Measurements from ENCODE around the gene SLC22A7. TPM values are rescaled to one million over a fixed set of nuclear protein-coding genes. Genes with fewer than 3 reads are reported as not detected.

SLC22A7 gene
- total and polyA plus RNA-seq, 2 experiments from 2014 or later, result 0.31 TPM; not detected in 1

DNA sequence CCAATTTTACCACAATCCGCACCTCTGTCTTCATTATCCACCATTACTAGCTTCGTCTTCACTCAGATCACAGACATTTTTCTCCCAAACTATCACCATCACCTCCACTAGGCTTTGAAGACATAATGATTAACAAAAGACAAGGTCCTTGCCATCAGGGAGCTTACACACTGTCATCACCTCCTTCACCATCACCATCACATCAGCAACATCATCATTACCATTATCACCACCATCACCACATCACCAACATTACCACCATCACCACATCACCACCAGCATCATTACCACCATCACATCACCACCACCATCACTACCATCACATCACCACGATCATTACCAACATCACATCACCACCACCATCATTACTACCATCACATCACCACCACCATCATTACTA lies 4.4 kb upstream of the SLC22A7 start:
- Mint-ChIP-seq H3K27ac (no peak overlapping the region), H3K9me3 (no peaks in the 10 kb centered on the region), H3K4me3 (no peak overlapping the region), H3K27me3 (ENCODE audit: insufficient read depth, low read depth, poor library complexity) (peaks cover 5% of the 10 kb centered on the region), H3K4me1 (peaks cover under 1% of the 10 kb centered on the region; the same call in 2 of the 3 replicates), H3K36me3 (ENCODE audit: low read depth) (no peaks in the 10 kb centered on the region)
- Histone ChIP-seq H3K27ac (ENCODE audit: low read depth) (no peak overlapping the region), H3K36me3 (ENCODE audit: insufficient read depth) (no peaks in the 10 kb centered on the region), H3K4me1 (ENCODE audit: insufficient read depth) (no peaks in the 10 kb centered on the region), H3F3A (replicated peaks; ENCODE audit: low read depth) (no peaks in the 10 kb centered on the region), H3K4me2 (no peak overlapping the region), H2AFZ (no peak overlapping the region), H3K4me3 (no peak overlapping the region), H3K27me3 (ENCODE audit: insufficient read depth) (no peaks in the 10 kb centered on the region), H4K20me1 (replicated peaks; ENCODE audit: insufficient read depth) (no peaks in the 10 kb centered on the region), H3K9me2 (ENCODE audit: insufficient read depth) (peaks cover 8% of the 10 kb centered on the region; the same call in 1 of the 2 replicates), H3K79me2 (replicated peaks; ENCODE audit: insufficient read depth) (no peaks in the 10 kb centered on the region)
- ATAC-seq, result no peak
- TF ChIP-seq REST (IDR thresholded peaks at IDR 0.05; ENCODE audit: unreplicated experiment) (no peak), EZH2phosphoT487 (IDR thresholded peaks at IDR 0.05; ENCODE audit: unreplicated experiment) (no peak), CREB1 (CRISPR knock-in tag; IDR thresholded peaks at IDR 0.05; ENCODE audit: low read depth) (no peak), NANOG (IDR thresholded peaks at IDR 0.05; ENCODE audit: borderline replicate concordance) (no peak), POLR2AphosphoS5 (IDR thresholded peaks at IDR 0.05; ENCODE audit: low read depth) (no peak), ZNF331 (CRISPR knock-in tag; IDR thresholded peaks at IDR 0.05; ENCODE audit: low read depth) (no peak), JUNB (IDR thresholded peaks at IDR 0.05; ENCODE audit: unreplicated experiment) (no peak), EZH2 (IDR thresholded peaks at IDR 0.05; ENCODE audit: low read depth, unreplicated experiment) (no peak), STAT1 (IDR thresholded peaks at IDR 0.05; ENCODE audit: unreplicated experiment) (no peak), ETS1 (IDR thresholded peaks at IDR 0.05) (no peak), ZNF114 (CRISPR knock-in tag; IDR thresholded peaks at IDR 0.05) (no peak)
- TF ChIP-seq, protein P1, sequence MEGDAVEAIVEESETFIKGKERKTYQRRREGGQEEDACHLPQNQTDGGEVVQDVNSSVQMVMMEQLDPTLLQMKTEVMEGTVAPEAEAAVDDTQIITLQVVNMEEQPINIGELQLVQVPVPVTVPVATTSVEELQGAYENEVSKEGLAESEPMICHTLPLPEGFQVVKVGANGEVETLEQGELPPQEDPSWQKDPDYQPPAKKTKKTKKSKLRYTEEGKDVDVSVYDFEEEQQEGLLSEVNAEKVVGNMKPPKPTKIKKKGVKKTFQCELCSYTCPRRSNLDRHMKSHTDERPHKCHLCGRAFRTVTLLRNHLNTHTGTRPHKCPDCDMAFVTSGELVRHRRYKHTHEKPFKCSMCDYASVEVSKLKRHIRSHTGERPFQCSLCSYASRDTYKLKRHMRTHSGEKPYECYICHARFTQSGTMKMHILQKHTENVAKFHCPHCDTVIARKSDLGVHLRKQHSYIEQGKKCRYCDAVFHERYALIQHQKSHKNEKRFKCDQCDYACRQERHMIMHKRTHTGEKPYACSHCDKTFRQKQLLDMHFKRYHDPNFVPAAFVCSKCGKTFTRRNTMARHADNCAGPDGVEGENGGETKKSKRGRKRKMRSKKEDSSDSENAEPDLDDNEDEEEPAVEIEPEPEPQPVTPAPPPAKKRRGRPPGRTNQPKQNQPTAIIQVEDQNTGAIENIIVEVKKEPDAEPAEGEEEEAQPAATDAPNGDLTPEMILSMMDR (conservative IDR thresholded peaks at IDR 0.05; ENCODE audit: low read depth in 2 of 2), result no peak
- TF ChIP-seq, protein P2, sequence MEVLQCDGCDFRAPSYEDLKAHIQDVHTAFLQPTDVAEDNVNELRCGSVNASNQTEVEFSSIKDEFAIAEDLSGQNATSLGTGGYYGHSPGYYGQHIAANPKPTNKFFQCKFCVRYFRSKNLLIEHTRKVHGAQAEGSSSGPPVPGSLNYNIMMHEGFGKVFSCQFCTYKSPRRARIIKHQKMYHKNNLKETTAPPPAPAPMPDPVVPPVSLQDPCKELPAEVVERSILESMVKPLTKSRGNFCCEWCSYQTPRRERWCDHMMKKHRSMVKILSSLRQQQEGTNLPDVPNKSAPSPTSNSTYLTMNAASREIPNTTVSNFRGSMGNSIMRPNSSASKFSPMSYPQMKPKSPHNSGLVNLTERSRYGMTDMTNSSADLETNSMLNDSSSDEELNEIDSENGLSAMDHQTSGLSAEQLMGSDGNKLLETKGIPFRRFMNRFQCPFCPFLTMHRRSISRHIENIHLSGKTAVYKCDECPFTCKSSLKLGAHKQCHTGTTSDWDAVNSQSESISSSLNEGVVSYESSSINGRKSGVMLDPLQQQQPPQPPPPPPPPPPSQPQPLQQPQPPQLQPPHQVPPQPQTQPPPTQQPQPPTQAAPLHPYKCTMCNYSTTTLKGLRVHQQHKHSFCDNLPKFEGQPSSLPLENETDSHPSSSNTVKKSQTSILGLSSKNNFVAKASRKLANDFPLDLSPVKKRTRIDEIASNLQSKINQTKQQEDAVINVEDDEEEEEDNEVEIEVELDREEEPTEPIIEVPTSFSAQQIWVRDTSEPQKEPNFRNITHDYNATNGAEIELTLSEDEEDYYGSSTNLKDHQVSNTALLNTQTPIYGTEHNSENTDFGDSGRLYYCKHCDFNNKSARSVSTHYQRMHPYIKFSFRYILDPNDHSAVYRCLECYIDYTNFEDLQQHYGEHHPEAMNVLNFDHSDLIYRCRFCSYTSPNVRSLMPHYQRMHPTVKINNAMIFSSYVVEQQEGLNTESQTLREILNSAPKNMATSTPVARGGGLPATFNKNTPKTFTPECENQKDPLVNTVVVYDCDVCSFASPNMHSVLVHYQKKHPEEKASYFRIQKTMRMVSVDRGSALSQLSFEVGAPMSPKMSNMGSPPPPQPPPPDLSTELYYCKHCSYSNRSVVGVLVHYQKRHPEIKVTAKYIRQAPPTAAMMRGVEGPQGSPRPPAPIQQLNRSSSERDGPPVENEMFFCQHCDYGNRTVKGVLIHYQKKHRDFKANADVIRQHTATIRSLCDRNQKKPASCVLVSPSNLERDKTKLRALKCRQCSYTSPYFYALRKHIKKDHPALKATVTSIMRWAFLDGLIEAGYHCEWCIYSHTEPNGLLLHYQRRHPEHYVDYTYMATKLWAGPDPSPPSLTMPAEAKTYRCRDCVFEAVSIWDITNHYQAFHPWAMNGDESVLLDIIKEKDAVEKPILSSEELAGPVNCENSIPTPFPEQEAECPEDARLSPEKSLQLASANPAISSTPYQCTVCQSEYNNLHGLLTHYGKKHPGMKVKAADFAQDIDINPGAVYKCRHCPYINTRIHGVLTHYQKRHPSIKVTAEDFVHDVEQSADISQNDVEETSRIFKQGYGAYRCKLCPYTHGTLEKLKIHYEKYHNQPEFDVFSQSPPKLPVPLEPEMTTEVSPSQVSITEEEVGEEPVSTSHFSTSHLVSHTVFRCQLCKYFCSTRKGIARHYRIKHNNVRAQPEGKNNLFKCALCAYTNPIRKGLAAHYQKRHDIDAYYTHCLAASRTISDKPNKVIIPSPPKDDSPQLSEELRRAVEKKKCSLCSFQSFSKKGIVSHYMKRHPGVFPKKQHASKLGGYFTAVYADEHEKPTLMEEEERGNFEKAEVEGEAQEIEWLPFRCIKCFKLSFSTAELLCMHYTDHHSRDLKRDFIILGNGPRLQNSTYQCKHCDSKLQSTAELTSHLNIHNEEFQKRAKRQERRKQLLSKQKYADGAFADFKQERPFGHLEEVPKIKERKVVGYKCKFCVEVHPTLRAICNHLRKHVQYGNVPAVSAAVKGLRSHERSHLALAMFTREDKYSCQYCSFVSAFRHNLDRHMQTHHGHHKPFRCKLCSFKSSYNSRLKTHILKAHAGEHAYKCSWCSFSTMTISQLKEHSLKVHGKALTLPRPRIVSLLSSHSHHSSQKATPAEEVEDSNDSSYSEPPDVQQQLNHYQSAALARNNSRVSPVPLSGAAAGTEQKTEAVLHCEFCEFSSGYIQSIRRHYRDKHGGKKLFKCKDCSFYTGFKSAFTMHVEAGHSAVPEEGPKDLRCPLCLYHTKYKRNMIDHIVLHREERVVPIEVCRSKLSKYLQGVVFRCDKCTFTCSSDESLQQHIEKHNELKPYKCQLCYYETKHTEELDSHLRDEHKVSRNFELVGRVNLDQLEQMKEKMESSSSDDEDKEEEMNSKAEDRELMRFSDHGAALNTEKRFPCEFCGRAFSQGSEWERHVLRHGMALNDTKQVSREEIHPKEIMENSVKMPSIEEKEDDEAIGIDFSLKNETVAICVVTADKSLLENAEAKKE (CRISPR knock-in tag; IDR thresholded peaks at IDR 0.05), result no peak
- no peak for DNase-seq (ENCODE audit: low spot score)
